ENCODE measurements around the gene SPNS3. TPM values are rescaled to one million over a fixed set of nuclear protein-coding genes. Genes with fewer than 3 reads are reported as not detected.

Gene SPNS3
- total and polyA plus RNA-seq, 4 donors: 0.16 to 2.3 (median 0.24) TPM

DNA sequence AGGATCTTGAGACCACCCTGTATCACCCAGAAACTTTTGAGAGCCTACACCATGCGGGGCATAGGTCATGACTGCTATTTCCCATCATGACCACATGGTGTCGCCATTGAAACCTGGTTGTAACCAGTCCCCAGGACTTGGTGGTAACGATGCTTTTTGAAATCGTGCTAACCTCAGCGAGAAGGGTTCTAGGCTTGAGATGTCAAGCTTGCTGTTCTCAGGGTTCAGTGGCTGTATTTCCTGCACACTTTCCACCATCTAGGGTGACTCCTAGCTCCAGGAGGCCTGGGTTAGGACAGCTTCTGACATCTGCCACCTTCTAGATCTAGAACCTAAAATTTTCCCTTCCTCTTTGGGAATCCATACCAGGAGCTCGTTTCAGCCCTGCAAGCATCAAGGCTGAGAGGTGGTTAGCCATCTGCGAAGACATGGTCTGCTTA, 13.0 kb upstream of the SPNS3 start:
- WGBS: 8% methylated on average over 7 of the region's 7 CpGs

DNA sequence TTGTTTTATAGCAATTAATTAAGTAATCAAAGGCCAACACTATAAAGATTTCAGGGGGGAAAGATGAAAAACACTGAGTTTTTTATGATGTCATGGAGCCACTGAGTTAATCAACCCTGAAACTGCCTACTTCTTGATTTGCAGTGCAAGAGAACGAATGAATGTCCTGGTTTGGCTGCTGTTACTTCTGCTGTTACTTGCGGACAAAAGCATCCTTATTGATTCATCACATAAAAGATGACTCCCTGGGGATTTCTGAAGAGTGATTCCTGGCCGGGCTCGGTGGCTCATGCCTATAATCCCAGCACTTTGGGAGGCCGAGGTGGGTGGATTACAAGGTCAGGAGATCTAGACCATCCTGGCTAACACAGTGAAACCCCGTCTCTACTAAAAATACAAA, 10.9 kb upstream of the SPNS3 start:
- H3K9me3 ChIP-seq (ENCODE audit: control insufficient read depth in 4 of 4, low read length in 3 of 4): no peaks in the 10 kb centered on the region
- WGBS: 81% methylated on average over 6 of the region's 6 CpGs
- TF ChIP-seq MAX (IDR thresholded peaks at IDR 0.05) (no peak), JUND (IDR thresholded peaks at IDR 0.05) (no peak)
- TF ChIP-seq, protein P1, sequence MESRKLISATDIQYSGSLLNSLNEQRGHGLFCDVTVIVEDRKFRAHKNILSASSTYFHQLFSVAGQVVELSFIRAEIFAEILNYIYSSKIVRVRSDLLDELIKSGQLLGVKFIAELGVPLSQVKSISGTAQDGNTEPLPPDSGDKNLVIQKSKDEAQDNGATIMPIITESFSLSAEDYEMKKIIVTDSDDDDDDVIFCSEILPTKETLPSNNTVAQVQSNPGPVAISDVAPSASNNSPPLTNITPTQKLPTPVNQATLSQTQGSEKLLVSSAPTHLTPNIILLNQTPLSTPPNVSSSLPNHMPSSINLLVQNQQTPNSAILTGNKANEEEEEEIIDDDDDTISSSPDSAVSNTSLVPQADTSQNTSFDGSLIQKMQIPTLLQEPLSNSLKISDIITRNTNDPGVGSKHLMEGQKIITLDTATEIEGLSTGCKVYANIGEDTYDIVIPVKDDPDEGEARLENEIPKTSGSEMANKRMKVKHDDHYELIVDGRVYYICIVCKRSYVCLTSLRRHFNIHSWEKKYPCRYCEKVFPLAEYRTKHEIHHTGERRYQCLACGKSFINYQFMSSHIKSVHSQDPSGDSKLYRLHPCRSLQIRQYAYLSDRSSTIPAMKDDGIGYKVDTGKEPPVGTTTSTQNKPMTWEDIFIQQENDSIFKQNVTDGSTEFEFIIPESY (IDR thresholded peaks at IDR 0.05): no peak
- TF ChIP-seq, protein P2, sequence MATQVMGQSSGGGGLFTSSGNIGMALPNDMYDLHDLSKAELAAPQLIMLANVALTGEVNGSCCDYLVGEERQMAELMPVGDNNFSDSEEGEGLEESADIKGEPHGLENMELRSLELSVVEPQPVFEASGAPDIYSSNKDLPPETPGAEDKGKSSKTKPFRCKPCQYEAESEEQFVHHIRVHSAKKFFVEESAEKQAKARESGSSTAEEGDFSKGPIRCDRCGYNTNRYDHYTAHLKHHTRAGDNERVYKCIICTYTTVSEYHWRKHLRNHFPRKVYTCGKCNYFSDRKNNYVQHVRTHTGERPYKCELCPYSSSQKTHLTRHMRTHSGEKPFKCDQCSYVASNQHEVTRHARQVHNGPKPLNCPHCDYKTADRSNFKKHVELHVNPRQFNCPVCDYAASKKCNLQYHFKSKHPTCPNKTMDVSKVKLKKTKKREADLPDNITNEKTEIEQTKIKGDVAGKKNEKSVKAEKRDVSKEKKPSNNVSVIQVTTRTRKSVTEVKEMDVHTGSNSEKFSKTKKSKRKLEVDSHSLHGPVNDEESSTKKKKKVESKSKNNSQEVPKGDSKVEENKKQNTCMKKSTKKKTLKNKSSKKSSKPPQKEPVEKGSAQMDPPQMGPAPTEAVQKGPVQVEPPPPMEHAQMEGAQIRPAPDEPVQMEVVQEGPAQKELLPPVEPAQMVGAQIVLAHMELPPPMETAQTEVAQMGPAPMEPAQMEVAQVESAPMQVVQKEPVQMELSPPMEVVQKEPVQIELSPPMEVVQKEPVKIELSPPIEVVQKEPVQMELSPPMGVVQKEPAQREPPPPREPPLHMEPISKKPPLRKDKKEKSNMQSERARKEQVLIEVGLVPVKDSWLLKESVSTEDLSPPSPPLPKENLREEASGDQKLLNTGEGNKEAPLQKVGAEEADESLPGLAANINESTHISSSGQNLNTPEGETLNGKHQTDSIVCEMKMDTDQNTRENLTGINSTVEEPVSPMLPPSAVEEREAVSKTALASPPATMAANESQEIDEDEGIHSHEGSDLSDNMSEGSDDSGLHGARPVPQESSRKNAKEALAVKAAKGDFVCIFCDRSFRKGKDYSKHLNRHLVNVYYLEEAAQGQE (IDR thresholded peaks at IDR 0.05): no peak
- no peak overlapping the region for H3K9ac ChIP-seq (ENCODE audit: low read depth in 1 of 2, low read length in 2 of 2)
- H3K4me3 ChIP-seq (ENCODE audit: low read depth in 1 of 3, low read length in 3 of 3): no peak overlapping the region
- no peaks in the 10 kb centered on the region for H3K27me3 ChIP-seq (ENCODE audit: control insufficient read depth in 4 of 4, insufficient read depth in 4 of 4, low read length in 3 of 4)
- no peak for DNase-seq (ENCODE audit: low spot score)
- H3K36me3 ChIP-seq (ENCODE audit: control insufficient read depth in 4 of 4, insufficient read depth in 3 of 4, low read depth in 1 of 4, low read length in 3 of 4): no peaks in the 10 kb centered on the region
- no peak overlapping the region for H3K27ac ChIP-seq (ENCODE audit: low read depth in 1 of 2, low read length in 2 of 2)
- H3K4me1 ChIP-seq (ENCODE audit: control insufficient read depth in 4 of 4, insufficient read depth in 4 of 4, low read length in 3 of 4): peaks cover 0 to 3% (median 0%) of the 10 kb centered on the region in 4 donors

More for the DNA sequence above, 13.0 kb upstream of the SPNS3 start:
- H3K9ac ChIP-seq (ENCODE audit: low read depth in 1 of 2, low read length in 2 of 2): no peak overlapping the region
- H3K4me3 ChIP-seq (ENCODE audit: low read depth in 1 of 3, low read length in 3 of 3): no peak overlapping the region
- no peaks in the 10 kb centered on the region for H3K27me3 ChIP-seq (ENCODE audit: control insufficient read depth in 4 of 4, insufficient read depth in 4 of 4, low read length in 3 of 4)
- no peak for TF ChIP-seq HNF4G (IDR thresholded peaks at IDR 0.05)
- TF ChIP-seq ATF3 (IDR thresholded peaks at IDR 0.05): no peak
- no peak for TF ChIP-seq FOXA2 (IDR thresholded peaks at IDR 0.05)
- TF ChIP-seq FOXA1 (IDR thresholded peaks at IDR 0.05): no peak
- TF ChIP-seq RXRA (IDR thresholded peaks at IDR 0.05): peak; percentile 75 to 85
- TF ChIP-seq RAD21 (IDR thresholded peaks at IDR 0.05): peak; percentile 96 to 97
- TF ChIP-seq, protein P3, sequence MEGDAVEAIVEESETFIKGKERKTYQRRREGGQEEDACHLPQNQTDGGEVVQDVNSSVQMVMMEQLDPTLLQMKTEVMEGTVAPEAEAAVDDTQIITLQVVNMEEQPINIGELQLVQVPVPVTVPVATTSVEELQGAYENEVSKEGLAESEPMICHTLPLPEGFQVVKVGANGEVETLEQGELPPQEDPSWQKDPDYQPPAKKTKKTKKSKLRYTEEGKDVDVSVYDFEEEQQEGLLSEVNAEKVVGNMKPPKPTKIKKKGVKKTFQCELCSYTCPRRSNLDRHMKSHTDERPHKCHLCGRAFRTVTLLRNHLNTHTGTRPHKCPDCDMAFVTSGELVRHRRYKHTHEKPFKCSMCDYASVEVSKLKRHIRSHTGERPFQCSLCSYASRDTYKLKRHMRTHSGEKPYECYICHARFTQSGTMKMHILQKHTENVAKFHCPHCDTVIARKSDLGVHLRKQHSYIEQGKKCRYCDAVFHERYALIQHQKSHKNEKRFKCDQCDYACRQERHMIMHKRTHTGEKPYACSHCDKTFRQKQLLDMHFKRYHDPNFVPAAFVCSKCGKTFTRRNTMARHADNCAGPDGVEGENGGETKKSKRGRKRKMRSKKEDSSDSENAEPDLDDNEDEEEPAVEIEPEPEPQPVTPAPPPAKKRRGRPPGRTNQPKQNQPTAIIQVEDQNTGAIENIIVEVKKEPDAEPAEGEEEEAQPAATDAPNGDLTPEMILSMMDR (IDR thresholded peaks at IDR 0.05; ENCODE audit: low read depth, low read length, missing input control): peak; percentile 88
- TF ChIP-seq HNF4A (conservative IDR thresholded peaks at IDR 0.05): peak in 1 of 2 donors; percentile 17
- TF ChIP-seq SP1 (IDR thresholded peaks at IDR 0.05): no peak
- no peak for TF ChIP-seq GABPA (IDR thresholded peaks at IDR 0.05 in 1 of 2, conservative IDR thresholded peaks at IDR 0.05 in 1 of 2)
- TF ChIP-seq NR2F2 (IDR thresholded peaks at IDR 0.05): peak; percentile 75
- H3K9me3 ChIP-seq (ENCODE audit: control insufficient read depth in 4 of 4, low read length in 3 of 4): no peaks in the 10 kb centered on the region
- DNase-seq (ENCODE audit: low spot score): no peak
- no peaks in the 10 kb centered on the region for H3K36me3 ChIP-seq (ENCODE audit: control insufficient read depth in 4 of 4, insufficient read depth in 3 of 4, low read depth in 1 of 4, low read length in 3 of 4)
- peaks cover 0 to 3% (median 0%) of the 10 kb centered on the region in 4 donors for H3K4me1 ChIP-seq (ENCODE audit: control insufficient read depth in 4 of 4, insufficient read depth in 4 of 4, low read length in 3 of 4)
- H3K27ac ChIP-seq (ENCODE audit: low read depth in 1 of 2, low read length in 2 of 2): no peak overlapping the region

Data from liver (tissue), 9 donors.